WTC11 (cell line): ENCODE results near the gene ALDOB. TPM values are rescaled to one million over a fixed set of nuclear protein-coding genes. Genes with fewer than 3 reads are reported as not detected.

Experiments used
- ATAC-seq: fragments of 200-7000 bp; cut with Tn5 transposase; 2 replicates; pipeline ENCODE4 v1.10.0; 2021; ENCODE audit warnings: mild to moderate bottlenecking, moderate library complexity
- CTCF ChIA-PET: fragments of 300-600 bp; sonication (Branson Sonifier 250); formaldehyde crosslinking; loops from one replicate; lab custom pipeline; 2021; ENCODE audit warnings: antibody characterized with exemption; lab: Charles Lee
- POLR2A ChIA-PET: fragments of 350-600 bp; sonication (Branson Sonifier 250); formaldehyde crosslinking; loops from one replicate; lab custom pipeline; 2021; ENCODE audit warnings: antibody characterized with exemption; lab: Charles Lee
- DNase-seq: peaks from one replicate; pipeline ENCODE4 v3.0.0; 2021; ENCODE audit warnings: low spot score
- H3K27ac Mint-ChIP-seq: 2 replicates; pipeline ENCODE4 v1.8.0; 2021; ENCODE audit warnings: mixed read lengths
- H3K27me3 Mint-ChIP-seq: 2 replicates; pipeline ENCODE4 v1.8.0; 2021; ENCODE audit warnings: low read depth, mild to moderate bottlenecking, moderate library complexity, mixed read lengths
- H3K36me3 Mint-ChIP-seq: 2 replicates; pipeline ENCODE4 v1.8.0; 2021; ENCODE audit warnings: mixed read lengths
- H3K4me1 Mint-ChIP-seq: 2 replicates; pipeline ENCODE4 v1.8.0; 2022; ENCODE audit warnings: mixed read lengths
- H3K4me3 Mint-ChIP-seq: 2 replicates; pipeline ENCODE4 v1.8.0; 2021; ENCODE audit warnings: mild to moderate bottlenecking, moderate library complexity, mixed read lengths
- H3K9me3 Mint-ChIP-seq: 2 replicates; pipeline ENCODE4 v1.8.0; 2021; ENCODE audit warnings: mixed read lengths
- ATF1 ChIP-seq: sonication (generic); formaldehyde crosslinking; IDR thresholded peaks from 2 replicates; pipeline ENCODE4 v1.8.1; 2023; ENCODE audit warnings: mild to moderate bottlenecking, moderate library complexity, missing genetic modification reagents
- ATF3 ChIP-seq: sonication (generic); formaldehyde crosslinking; conservative IDR thresholded peaks from 2 replicates; pipeline ENCODE4 v1.8.1; 2022; ENCODE audit warnings: mild to moderate bottlenecking, missing genetic modification reagents
- CDX4 ChIP-seq: fragments of 250-450 bp; sonication (Bioruptor Pico); IDR thresholded peaks from 2 replicates; pipeline ENCODE4 v1.9.0; 2021; ENCODE audit warnings: moderate library complexity, mild to moderate bottlenecking, inconsistent platforms, borderline replicate concordance
- E2F4 ChIP-seq: sonication (generic); formaldehyde crosslinking; IDR thresholded peaks from 2 replicates; pipeline ENCODE4 v1.8.1; 2022; ENCODE audit warnings: low read depth, mild to moderate bottlenecking, moderate library complexity, missing genetic modification reagents, borderline replicate concordance
- E2F5 ChIP-seq: sonication (generic); formaldehyde crosslinking; IDR thresholded peaks from 2 replicates; pipeline ENCODE4 v1.8.1; 2022; ENCODE audit warnings: mild to moderate bottlenecking, moderate library complexity, missing genetic modification reagents
- EMX1 ChIP-seq: fragments of 250-450 bp; sonication (Bioruptor Pico); IDR thresholded peaks from 2 replicates; pipeline ENCODE4 v1.8.0; 2021; ENCODE audit warnings: mild to moderate bottlenecking
- ERG ChIP-seq: fragments of 250-450 bp; sonication (Bioruptor Pico); IDR thresholded peaks from 2 replicates; pipeline ENCODE4 v1.8.0; 2021; ENCODE audit warnings: mild to moderate bottlenecking
- FOXJ3 ChIP-seq: sonication (generic); formaldehyde crosslinking; IDR thresholded peaks from 2 replicates; pipeline ENCODE4 v1.9.0; 2021; ENCODE audit warnings: missing genetic modification reagents, mild to moderate bottlenecking, borderline replicate concordance
- GTF2I ChIP-seq: fragments of 250-450 bp; sonication (Bioruptor Pico); conservative IDR thresholded peaks from 2 replicates; pipeline ENCODE4 v1.4.0; 2021; ENCODE audit warnings: mild to moderate bottlenecking
- IRF1 ChIP-seq: sonication (generic); formaldehyde crosslinking; IDR thresholded peaks from 2 replicates; pipeline ENCODE4 v1.8.0; 2023; ENCODE audit warnings: missing genetic modification reagents
- IRF2 ChIP-seq: sonication (generic); formaldehyde crosslinking; IDR thresholded peaks from 2 replicates; pipeline ENCODE4 v1.8.0; 2022; ENCODE audit warnings: low read depth, missing genetic modification reagents, borderline replicate concordance
- KAT7 ChIP-seq: sonication (generic); formaldehyde crosslinking; IDR thresholded peaks from 2 replicates; pipeline ENCODE4 v1.8.1; 2023; ENCODE audit warnings: missing genetic modification reagents, mild to moderate bottlenecking, borderline replicate concordance
- MAX ChIP-seq: sonication (generic); formaldehyde crosslinking; IDR thresholded peaks from 2 replicates; pipeline ENCODE4 v1.8.0; 2022; ENCODE audit warnings: mild to moderate bottlenecking, missing genetic modification reagents
- NR2C2 ChIP-seq: sonication (generic); formaldehyde crosslinking; IDR thresholded peaks from 2 replicates; pipeline ENCODE4 v1.8.0; 2022; ENCODE audit warnings: mild to moderate bottlenecking, missing genetic modification reagents
- RELA ChIP-seq: sonication (generic); formaldehyde crosslinking; IDR thresholded peaks from 2 replicates; pipeline ENCODE4 v1.8.1; 2022; ENCODE audit warnings: missing genetic modification reagents, mild to moderate bottlenecking, borderline replicate concordance
- RORB ChIP-seq: fragments of 250-450 bp; sonication (Bioruptor Pico); IDR thresholded peaks from 2 replicates; pipeline ENCODE4 v1.9.0; 2021; ENCODE audit warnings: mild to moderate bottlenecking
- SMAD3 ChIP-seq: sonication (generic); formaldehyde crosslinking; IDR thresholded peaks from 2 replicates; pipeline ENCODE4 v1.8.0; 2022; ENCODE audit warnings: missing genetic modification reagents, mild to moderate bottlenecking, borderline replicate concordance
- TEAD1 ChIP-seq: sonication (generic); formaldehyde crosslinking; IDR thresholded peaks from 2 replicates; pipeline ENCODE4 v1.8.0; 2022; ENCODE audit warnings: mild to moderate bottlenecking, missing genetic modification reagents
- TEAD4 ChIP-seq: sonication (generic); formaldehyde crosslinking; IDR thresholded peaks from 2 replicates; pipeline ENCODE4 v1.8.0; 2022; ENCODE audit warnings: mild to moderate bottlenecking, missing genetic modification reagents
- USF2 ChIP-seq: sonication (generic); formaldehyde crosslinking; IDR thresholded peaks from 2 replicates; pipeline ENCODE4 v1.8.1; 2023; ENCODE audit warnings: mild to moderate bottlenecking, missing genetic modification reagents, moderate library complexity
- ZBTB43 ChIP-seq: sonication (generic); formaldehyde crosslinking; IDR thresholded peaks from 2 replicates; pipeline ENCODE4 v1.8.1; 2023; ENCODE audit warnings: mild to moderate bottlenecking, missing genetic modification reagents
- ZNF121 ChIP-seq: sonication (generic); formaldehyde crosslinking; IDR thresholded peaks from 2 replicates; pipeline ENCODE4 v1.8.0; 2023; ENCODE audit warnings: missing genetic modification reagents
- ZNF317 ChIP-seq: sonication (generic); formaldehyde crosslinking; IDR thresholded peaks from 2 replicates; pipeline ENCODE4 v1.8.1; 2023; ENCODE audit warnings: low read depth, mild to moderate bottlenecking, moderate library complexity, missing genetic modification reagents, borderline replicate concordance
- ZNF425 ChIP-seq: fragments of 250-450 bp; sonication (Bioruptor Pico); conservative IDR thresholded peaks from 2 replicates; pipeline ENCODE4 v1.9.0; 2021; ENCODE audit warnings: mild to moderate bottlenecking
- total RNA-seq: library from RNA; stranded (reverse); gene quantifications from 3 replicates; pipeline ENCODE4 v1.2.3, GENCODE V29; 2021

Gene ALDOB
- total RNA-seq, 1 experiment from 2014 or later = 0.94 TPM

- CTCF ChIA-PET = interaction anchor here (1.1 kb wide), 1 partner anchor 26 kb away, joined by 3 read pairs; no protein-coding TSS in a partner anchor
- peaks cover 37% of the 10 kb centered on the region for H3K9me3 Mint-ChIP-seq
- no peak overlapping the region for H3K4me3 Mint-ChIP-seq
- DNase-seq (no peak), ATAC-seq (no peak)
- POLR2A ChIA-PET = no interaction called here
- no peaks in the 10 kb centered on the region for H3K27me3 Mint-ChIP-seq
- peaks cover 24% of the 10 kb centered on the region for H3K36me3 Mint-ChIP-seq
- no peaks in the 10 kb centered on the region for H3K4me1 Mint-ChIP-seq
- no peak for TF ChIP-seq RORB
- no peak for TF ChIP-seq SMAD3 (CRISPR knock-in tag)
- no peak for TF ChIP-seq ATF1 (CRISPR knock-in tag)
- no peak for TF ChIP-seq KAT7 (CRISPR knock-in tag)
- no peak for TF ChIP-seq E2F5 (CRISPR knock-in tag)
- no peak for TF ChIP-seq EMX1 (CRISPR knock-in tag)
- no peak for TF ChIP-seq ZNF317 (CRISPR knock-in tag)
- TF ChIP-seq CDX4 (CRISPR knock-in tag) = no peak
- TF ChIP-seq NR2C2 (CRISPR knock-in tag) = no peak
- TF ChIP-seq FOXJ3 (CRISPR knock-in tag) = no peak
- no peak for TF ChIP-seq RELA
- no peak for TF ChIP-seq IRF1 (CRISPR knock-in tag)
- no peak for TF ChIP-seq GTF2I (CRISPR knock-in tag)
- no peak for TF ChIP-seq IRF2
- no peak for TF ChIP-seq E2F4 (CRISPR knock-in tag)
- no peak for TF ChIP-seq MAX (CRISPR knock-in tag)
- no peak for TF ChIP-seq ATF3 (CRISPR knock-in tag)
- TF ChIP-seq ERG (CRISPR knock-in tag) = no peak
- no peak for TF ChIP-seq ZBTB43
- no peak for TF ChIP-seq TEAD4 (CRISPR knock-in tag)
- no peak overlapping the region for H3K27ac Mint-ChIP-seq
Measured at GRCh38 chr9:101414839-101415238, 20.7 kb downstream of the ALDOB start.

- peaks cover 10% of the 10 kb centered on the region for H3K27me3 Mint-ChIP-seq
- ChIA-PET POLR2A (no interaction called here), CTCF (no interaction called here)
- no peak for DNase-seq
- H3K36me3 Mint-ChIP-seq = peaks cover 80% of the 10 kb centered on the region
- no peak overlapping the region for H3K4me3 Mint-ChIP-seq
- ATAC-seq = no peak
- H3K9me3 Mint-ChIP-seq = peaks cover 82% of the 10 kb centered on the region
- no peaks in the 10 kb centered on the region for H3K4me1 Mint-ChIP-seq
- no peak overlapping the region for H3K27ac Mint-ChIP-seq
- TF ChIP-seq CDX4 (CRISPR knock-in tag) (no peak), E2F4 (CRISPR knock-in tag) (no peak), TEAD4 (CRISPR knock-in tag) (no peak), EMX1 (CRISPR knock-in tag) (no peak), USF2 (CRISPR knock-in tag) (no peak), ZNF425 (no peak), TEAD1 (CRISPR knock-in tag) (no peak), ZNF121 (CRISPR knock-in tag) (no peak)
Measured at GRCh38 chr9:101409079-101409477, 26.5 kb downstream of the ALDOB start.
